Ascending aorta (tissue), 2 donors: ENCODE results near the gene LRRC71. TPM values are rescaled to one million over a fixed set of nuclear protein-coding genes. Genes with fewer than 3 reads are reported as not detected.

Experiments
- DNase-seq, 2 donors: peaks; one replicate each; pipeline ENCODE4 v3.0.0-alpha.2; 2019; ENCODE audit warnings: low spot score in 2 of 2
- H3K27ac ChIP-seq, 2 donors: fragments of 200-600 bp; sonication (generic); one replicate each; pipeline ENCODE4 v1.5.1; 2016 to 2017; ENCODE audit warnings: mild to moderate bottlenecking in 1 of 2
- H3K27me3 ChIP-seq: fragments of 200-600 bp; sonication (generic); one replicate; pipeline ENCODE4 v1.5.1; 2017
- H3K36me3 ChIP-seq, 2 donors: fragments of 200-600 bp; sonication (generic); one replicate each; pipeline ENCODE4 v1.5.1; 2016
- H3K4me1 ChIP-seq, 2 donors: fragments of 200-600 bp; sonication (generic); one replicate each; pipeline ENCODE4 v1.5.1; 2016 to 2017; ENCODE audit warnings: mild to moderate bottlenecking in 1 of 2
- H3K4me3 ChIP-seq, 2 donors: fragments of 200-600 bp; sonication (generic); one replicate each; pipeline ENCODE4 v1.5.1; 2016 to 2017; ENCODE audit warnings: mild to moderate bottlenecking in 1 of 2
- H3K9me3 ChIP-seq, 2 donors: fragments of 200-600 bp; sonication (generic); one replicate each; pipeline ENCODE4 v1.5.1; 2016
- intact Hi-C: fragments of 100-400 bp; cut with DNase I; formaldehyde crosslinking; loops from one replicate; pipeline ENCODE4 v1.15.1; 2023
- total RNA-seq: library from RNA; depleted of rRNA; stranded (reverse); fragments of >200 nt; gene quantifications from one replicate; pipeline ENCODE4 v1.1.0, GENCODE V29; 2016
- TF ChIP-seq, protein P1 (sequence below), 3 experiments: fragments of 200-600 bp in 2 of 3; fragments of 450-650 bp in 1 of 3; sonication (generic) in 2 of 3; IDR thresholded peaks; one replicate each; pipeline ENCODE4 v1.5.1; 2016 to 2019; ENCODE audit warnings: antibody characterized with exemption in 3 of 3, mild to moderate bottlenecking in 1 of 3, moderate library complexity in 1 of 3

The LRRC71 gene
- total RNA-seq, 1 donor from 2014 or later = not detected

DNA sequence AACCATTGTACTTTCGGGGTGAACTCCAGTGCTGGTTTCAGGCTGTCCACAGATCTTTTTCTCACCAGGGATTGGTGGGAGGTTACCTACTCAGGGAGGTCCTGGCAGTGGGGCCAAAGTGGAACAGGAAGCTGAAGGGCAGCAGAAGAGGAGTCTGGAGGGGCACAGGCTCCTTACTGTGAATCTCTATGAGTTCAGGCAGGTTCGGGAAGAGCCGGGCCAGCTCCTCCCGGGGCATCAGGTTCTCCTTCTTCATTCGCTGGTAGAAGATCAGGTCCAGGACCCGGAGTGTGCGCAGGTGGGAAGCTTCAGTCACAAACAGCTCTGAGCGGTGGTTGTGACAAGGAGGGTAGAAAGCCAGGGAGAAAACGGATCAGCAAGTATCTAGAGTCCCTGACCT, 26.7 kb downstream of the LRRC71 start:
- H3K4me3 ChIP-seq = no peak overlapping the region

DNA sequence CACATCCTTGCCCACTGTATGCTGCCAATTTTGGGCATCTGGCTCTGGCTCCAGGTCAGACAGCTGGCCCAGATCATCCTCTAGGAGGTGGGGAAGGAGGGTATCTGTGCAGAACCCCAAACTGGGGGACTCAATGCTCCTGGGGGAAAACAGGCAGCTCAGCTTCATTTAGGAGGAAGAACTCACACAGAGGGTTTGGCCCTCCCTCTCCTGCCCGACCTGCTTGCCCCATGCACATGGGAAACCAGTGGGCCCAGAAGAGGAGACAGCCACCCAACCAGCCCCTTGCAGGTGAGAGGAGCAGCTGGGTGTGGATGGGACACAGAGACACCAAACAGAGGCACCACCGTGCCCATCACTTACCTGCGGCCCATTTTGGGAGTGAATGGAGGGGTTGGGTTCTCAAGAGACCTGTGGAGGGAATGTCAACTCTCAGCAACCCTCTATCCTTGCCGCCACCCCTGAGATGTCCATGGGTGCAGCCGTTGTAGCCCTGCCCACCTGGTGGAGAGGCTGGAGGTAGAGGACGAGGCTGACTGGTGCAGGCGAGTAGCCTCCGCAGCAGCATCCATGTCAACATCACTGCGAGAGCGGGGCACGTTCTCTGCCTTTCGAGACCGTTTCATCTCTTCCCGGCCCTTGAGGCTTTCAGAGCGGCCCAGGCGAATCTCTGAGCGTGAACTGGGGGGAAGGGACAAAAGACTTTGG, 27.5 kb downstream of the LRRC71 start:
- Histone ChIP-seq H3K27me3 (no peaks in the 10 kb centered on the region), H3K4me3 (no peak overlapping the region), H3K4me1 (no peaks in the 10 kb centered on the region), H3K9me3 (no peaks in the 10 kb centered on the region), H3K27ac (no peak overlapping the region), H3K36me3 (peaks cover 88 to 93% of the 10 kb centered on the region in 2 donors)
- DNase-seq = peak in 1 of 2 donors; percentile 52
- TF ChIP-seq, protein P1, sequence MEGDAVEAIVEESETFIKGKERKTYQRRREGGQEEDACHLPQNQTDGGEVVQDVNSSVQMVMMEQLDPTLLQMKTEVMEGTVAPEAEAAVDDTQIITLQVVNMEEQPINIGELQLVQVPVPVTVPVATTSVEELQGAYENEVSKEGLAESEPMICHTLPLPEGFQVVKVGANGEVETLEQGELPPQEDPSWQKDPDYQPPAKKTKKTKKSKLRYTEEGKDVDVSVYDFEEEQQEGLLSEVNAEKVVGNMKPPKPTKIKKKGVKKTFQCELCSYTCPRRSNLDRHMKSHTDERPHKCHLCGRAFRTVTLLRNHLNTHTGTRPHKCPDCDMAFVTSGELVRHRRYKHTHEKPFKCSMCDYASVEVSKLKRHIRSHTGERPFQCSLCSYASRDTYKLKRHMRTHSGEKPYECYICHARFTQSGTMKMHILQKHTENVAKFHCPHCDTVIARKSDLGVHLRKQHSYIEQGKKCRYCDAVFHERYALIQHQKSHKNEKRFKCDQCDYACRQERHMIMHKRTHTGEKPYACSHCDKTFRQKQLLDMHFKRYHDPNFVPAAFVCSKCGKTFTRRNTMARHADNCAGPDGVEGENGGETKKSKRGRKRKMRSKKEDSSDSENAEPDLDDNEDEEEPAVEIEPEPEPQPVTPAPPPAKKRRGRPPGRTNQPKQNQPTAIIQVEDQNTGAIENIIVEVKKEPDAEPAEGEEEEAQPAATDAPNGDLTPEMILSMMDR (IDR thresholded peaks at IDR 0.05) = no peak
- intact Hi-C loops = no loop called here

More for the DNA sequence above, 26.7 kb downstream of the LRRC71 start:
- intact Hi-C loops = no loop called here
- H3K36me3 ChIP-seq = peaks cover 85 to 93% of the 10 kb centered on the region in 2 donors
- H3K9me3 ChIP-seq = no peaks in the 10 kb centered on the region
- TF ChIP-seq, protein P1 (IDR thresholded peaks at IDR 0.05) = no peak
- DNase-seq = no peak
- H3K27me3 ChIP-seq = no peaks in the 10 kb centered on the region
- H3K4me1 ChIP-seq = no peaks in the 10 kb centered on the region
- H3K27ac ChIP-seq = no peak overlapping the region

DNA sequence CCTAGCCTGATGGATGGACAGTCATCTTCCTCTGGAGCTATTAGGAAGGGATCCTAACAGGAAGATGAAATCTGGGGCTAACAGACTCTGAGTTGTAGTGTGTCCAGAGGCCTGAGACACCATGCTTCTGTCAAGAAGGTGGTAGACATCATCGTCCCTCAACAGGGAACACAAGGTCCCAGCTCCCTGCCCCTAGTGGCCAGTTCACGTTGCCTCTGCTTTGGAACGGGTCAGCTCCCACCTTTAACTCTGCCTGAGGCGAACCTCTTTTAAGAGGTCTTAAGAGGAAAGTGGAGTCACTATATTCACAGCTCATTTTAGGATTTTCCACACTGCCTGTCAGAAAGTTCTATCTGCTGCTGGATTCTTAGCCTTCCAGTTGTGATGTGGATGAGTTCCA, 28.3 kb downstream of the LRRC71 start:
- no peak overlapping the region for H3K27ac ChIP-seq
- H3K36me3 ChIP-seq = peaks cover 81 to 89% of the 10 kb centered on the region in 2 donors
- no peaks in the 10 kb centered on the region for H3K9me3 ChIP-seq
- H3K27me3 ChIP-seq = no peaks in the 10 kb centered on the region
- TF ChIP-seq, protein P1 (IDR thresholded peaks at IDR 0.05) = no peak
- intact Hi-C loops = no loop called here
- peak in 1 of 2 donors; percentile 46 for DNase-seq
- no peaks in the 10 kb centered on the region for H3K4me1 ChIP-seq
- H3K4me3 ChIP-seq = no peak overlapping the region

DNA sequence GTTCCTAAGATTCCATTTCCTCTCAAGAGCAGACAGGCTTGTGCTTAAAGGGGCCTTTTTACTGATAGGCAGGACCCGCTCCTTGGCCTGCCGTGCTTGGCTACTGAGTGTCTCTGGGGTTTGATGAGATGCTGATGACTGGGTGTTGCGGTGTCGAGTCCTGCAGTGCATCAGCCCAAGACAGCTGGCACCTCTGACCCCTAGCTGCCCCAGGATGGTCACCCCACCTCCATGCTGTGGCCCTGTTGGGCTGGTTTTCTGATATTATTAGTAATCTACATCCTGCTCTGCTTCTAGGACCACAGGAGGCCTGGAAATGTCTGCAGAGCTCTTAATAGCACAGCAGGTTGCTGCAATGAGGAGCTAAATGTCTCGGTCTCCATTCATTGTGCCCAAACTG, 28.7 kb downstream of the LRRC71 start:
- Histone ChIP-seq H3K27me3 (no peaks in the 10 kb centered on the region), H3K27ac (no peak overlapping the region), H3K36me3 (peaks cover 77 to 85% of the 10 kb centered on the region in 2 donors), H3K9me3 (no peaks in the 10 kb centered on the region), H3K4me1 (no peaks in the 10 kb centered on the region), H3K4me3 (no peak overlapping the region)
- intact Hi-C loops = no loop called here
- DNase-seq = no peak
- TF ChIP-seq, protein P1 (IDR thresholded peaks at IDR 0.05) = no peak

DNA sequence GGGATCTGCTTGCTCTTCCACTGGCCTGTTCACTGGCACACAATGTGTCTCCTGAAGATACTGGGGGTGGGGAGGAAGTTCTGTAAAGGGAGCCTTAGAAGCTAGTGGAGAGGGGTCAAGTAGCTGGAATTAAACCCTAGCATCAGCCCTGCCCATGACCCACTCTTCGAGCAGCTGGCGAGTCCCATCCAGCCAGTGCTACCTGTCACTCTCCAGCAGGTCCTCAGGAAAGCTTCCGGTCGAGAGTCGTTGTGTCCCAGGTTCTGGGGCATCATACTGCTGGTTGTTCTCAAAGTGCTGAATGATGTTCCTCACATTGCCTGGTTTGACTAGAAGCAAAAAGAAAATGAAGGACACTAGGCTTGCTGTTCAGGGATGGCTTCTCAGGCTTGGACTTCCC, 30.9 kb downstream of the LRRC71 start:
- Histone ChIP-seq H3K9me3 (no peaks in the 10 kb centered on the region), H3K27me3 (no peaks in the 10 kb centered on the region), H3K36me3 (peaks cover 76 to 78% of the 10 kb centered on the region in 2 donors), H3K4me1 (no peaks in the 10 kb centered on the region), H3K4me3 (no peak overlapping the region), H3K27ac (no peak overlapping the region)
- TF ChIP-seq, protein P1 (IDR thresholded peaks at IDR 0.05) = no peak
- intact Hi-C loops = no loop called here
- no peak for DNase-seq
